ENCODE data around the gene MND1.

- TF ChIP-seq CTCF (IDR thresholded peaks at IDR 0.05) (no peak), POLR2A (IDR thresholded peaks at IDR 0.05) (no peak)
Measured at GRCh38 chr4:153458969-153459368, 114.5 kb downstream of the MND1 start.

All from right lobe of liver (tissue), 4 donors.